Cardiac muscle cell (in vitro differentiated cells and primary cell): ENCODE measurements around the gene LRP1B. TPM values are rescaled to one million over a fixed set of nuclear protein-coding genes. Genes with fewer than 3 reads are reported as not detected.

Source experiments
- DNase-seq, 2 donors: peaks; one replicate each; pipeline versions ENCODE4 v3.0.0 to v3.0.0-alpha.2; 2010 to 2017; ENCODE audit warnings: low read depth in 1 of 2, low spot score in 1 of 2
- H3K27ac ChIP-seq: fragments of 200-600 bp; sonication (generic); 2 replicates; pipeline ENCODE4 v1.5.1; 2016
- H3K27me3 ChIP-seq: fragments of 200-600 bp; sonication (generic); 2 replicates; pipeline ENCODE4 v1.6.0; 2016; ENCODE audit warnings: control low read depth
- H3K36me3 ChIP-seq: fragments of 200-600 bp; sonication (generic); 2 replicates; pipeline ENCODE4 v1.5.1; 2016; ENCODE audit warnings: control low read depth
- H3K4me1 ChIP-seq: fragments of 200-600 bp; sonication (generic); 2 replicates; pipeline ENCODE4 v1.8.1; 2017; ENCODE audit warnings: low read depth, mild to moderate bottlenecking, mixed run types
- H3K4me3 ChIP-seq: fragments of 200-600 bp; sonication (generic); 2 replicates; pipeline ENCODE4 v1.5.1; 2016; ENCODE audit warnings: mild to moderate bottlenecking
- H3K9me3 ChIP-seq: fragments of 200-600 bp; sonication (generic); 2 replicates; pipeline ENCODE4 v1.5.1; 2017; ENCODE audit warnings: low read depth, mild to moderate bottlenecking, control low read depth
- CTCF ChIP-seq: IDR thresholded peaks from 2 replicates; pipeline ENCODE4 v1.5.1; 2012; ENCODE audit warnings: low read depth, mild to moderate bottlenecking, low read length
- polyA plus RNA-seq: library from polyadenylated mRNA; unstranded; fragments of >200 nt; fragmentation: Nextera tagmentation; extraction: Ambion mirVana; gene quantifications from 2 replicates; pipeline ENCODE4 v1.2.1, GENCODE V29; 2016
- total RNA-seq: library from RNA; depleted of rRNA; stranded (reverse); fragments of >200 nt; gene quantifications from 2 replicates; pipeline ENCODE4 v1.2.3, GENCODE V29; 2016

Gene LRP1B
- total and polyA plus RNA-seq, 2 experiments from 2014 or later = 1.2 to 2.5 TPM

GRCh38 chr2:140855471-140855870 lies 1275.3 kb downstream of the LRP1B start:
- no peaks in the 10 kb centered on the region for H3K27me3 ChIP-seq
- H3K9me3 ChIP-seq = no peaks in the 10 kb centered on the region
- TF ChIP-seq CTCF = no peak
- no peak for DNase-seq
- H3K4me3 ChIP-seq = no peak overlapping the region
- no peak overlapping the region for H3K27ac ChIP-seq
- no peaks in the 10 kb centered on the region for H3K4me1 ChIP-seq
- no peaks in the 10 kb centered on the region for H3K36me3 ChIP-seq

GRCh38 chr2:140851258-140851981 lies 1279.4 kb downstream of the LRP1B start:
- no peak for TF ChIP-seq CTCF
- DNase-seq = no peak
- Histone ChIP-seq H3K27ac (no peak overlapping the region), H3K36me3 (no peaks in the 10 kb centered on the region), H3K27me3 (no peaks in the 10 kb centered on the region), H3K4me3 (no peak overlapping the region), H3K4me1 (no peaks in the 10 kb centered on the region), H3K9me3 (no peaks in the 10 kb centered on the region)

GRCh38 chr2:140843186-140843585 lies 1287.6 kb downstream of the LRP1B start:
- no peak for DNase-seq
- no peaks in the 10 kb centered on the region for H3K36me3 ChIP-seq
- no peaks in the 10 kb centered on the region for H3K4me1 ChIP-seq
- H3K4me3 ChIP-seq = no peak overlapping the region
- no peaks in the 10 kb centered on the region for H3K9me3 ChIP-seq
- H3K27me3 ChIP-seq = no peaks in the 10 kb centered on the region
- no peak for TF ChIP-seq CTCF
- no peak overlapping the region for H3K27ac ChIP-seq

- H3K36me3 ChIP-seq = no peaks in the 10 kb centered on the region
- no peak for TF ChIP-seq CTCF
These were observed 1288.7 kb downstream of the LRP1B start for GRCh38 chr2:140842110-140842509.

GRCh38 chr2:140841141-140841540 lies 1289.7 kb downstream of the LRP1B start:
- H3K27ac ChIP-seq = no peak overlapping the region
- H3K27me3 ChIP-seq = no peaks in the 10 kb centered on the region
- no peak for TF ChIP-seq CTCF
- DNase-seq = no peak
- H3K36me3 ChIP-seq = no peaks in the 10 kb centered on the region
- H3K4me3 ChIP-seq = no peak overlapping the region
- H3K9me3 ChIP-seq = no peaks in the 10 kb centered on the region
- H3K4me1 ChIP-seq = no peaks in the 10 kb centered on the region

More at GRCh38 chr2:140842110-140842509, 1288.7 kb downstream of the LRP1B start:
- Histone ChIP-seq H3K4me1 (no peaks in the 10 kb centered on the region), H3K9me3 (no peaks in the 10 kb centered on the region), H3K4me3 (no peak overlapping the region), H3K27ac (no peak overlapping the region), H3K27me3 (no peaks in the 10 kb centered on the region)
- DNase-seq = no peak

GRCh38 chr2:140836826-140837225 lies 1294.0 kb downstream of the LRP1B start:
- Histone ChIP-seq H3K9me3 (no peaks in the 10 kb centered on the region), H3K27me3 (no peaks in the 10 kb centered on the region), H3K36me3 (no peaks in the 10 kb centered on the region), H3K4me1 (no peaks in the 10 kb centered on the region), H3K27ac (no peak overlapping the region), H3K4me3 (no peak overlapping the region)
- TF ChIP-seq CTCF = no peak
- no peak for DNase-seq
